GM18507 (cell line): ENCODE results near the gene MRPL16.
"Not testable (repeated sequence)": the region's sequence is repeated elsewhere in the genome, so short reads cannot be mapped to it uniquely, and the experiment has no call there.

Experiments
- DNase-seq: peaks from one replicate; pipeline ENCODE4 v3.0.0; 2011; ENCODE audit warnings: low read depth; ENCODE audit not compliant: insufficient read length; ENCODE audit errors: extremely low spot score
- FAIRE-seq: peaks from 2 replicates; lab custom pipeline; 2011; peaks lifted over from hg19 to GRCh38; lab: Jason Lieb, UNC

Gene MRPL16

GRCh38 chr11:59814021-59814420 is 3.4 kb upstream of the MRPL16 start:
- no peak for DNase-seq
- FAIRE-seq = no peak

- no peak for DNase-seq
- FAIRE-seq = no peak
These were observed 2.8 kb upstream of the MRPL16 start for GRCh38 chr11:59813364-59813763.

GRCh38 chr11:59812220-59812619 is 1.6 kb upstream of the MRPL16 start:
- FAIRE-seq = no peak

DNA sequence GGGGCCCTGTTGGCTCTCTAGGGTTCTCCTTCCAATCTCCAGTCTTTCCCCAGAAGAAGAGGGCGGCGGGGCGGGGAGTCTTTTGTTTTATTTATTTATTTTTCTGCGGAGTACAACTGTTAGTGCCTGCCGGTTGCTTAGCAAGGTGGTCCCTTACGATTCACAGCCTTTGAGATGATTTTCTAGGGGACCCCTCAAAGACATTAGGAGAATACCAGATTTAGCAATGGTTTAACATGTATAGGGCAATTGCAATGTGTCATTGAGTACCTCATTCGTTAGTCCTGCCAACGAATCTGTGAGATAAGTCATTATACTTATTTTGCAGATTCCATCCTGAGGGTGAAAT is 307 bp upstream of the MRPL16 start:
- DNase-seq (no peak), FAIRE-seq (no peak)

More at GRCh38 chr11:59812220-59812619, 1.6 kb upstream of the MRPL16 start:
- DNase-seq = no peak

DNA sequence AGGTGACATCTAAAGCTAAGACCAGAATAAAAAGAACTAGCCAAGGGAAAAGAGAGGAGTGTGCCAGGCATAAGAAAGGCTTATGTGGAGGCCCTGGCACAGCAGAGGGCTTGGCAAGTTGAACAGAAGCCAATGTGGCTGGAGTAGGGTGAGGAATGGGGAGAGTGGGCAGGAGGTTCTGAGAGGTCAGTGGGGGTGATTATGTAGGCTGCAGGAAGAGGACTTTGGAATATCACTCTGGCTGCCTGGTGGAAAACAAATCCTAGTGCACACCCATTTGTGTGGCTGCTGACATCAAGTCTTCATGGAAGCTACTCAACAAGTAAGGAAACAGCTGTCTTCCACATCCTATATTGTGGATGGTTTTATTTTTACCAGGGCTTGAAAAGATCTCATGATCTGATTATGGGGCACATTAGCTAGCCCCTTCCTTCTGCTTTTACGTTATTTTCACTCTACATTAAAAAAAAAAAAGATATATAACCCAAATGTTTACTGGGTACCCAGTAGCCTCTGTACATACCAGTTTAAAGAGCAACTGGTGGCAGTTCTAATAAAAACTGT is 3.4 kb downstream of the MRPL16 start:
- FAIRE-seq (no peak), DNase-seq (no peak)

GRCh38 chr11:59804061-59804460 is 6.5 kb downstream of the MRPL16 start:
- DNase-seq = no peak
- no peak for FAIRE-seq

GRCh38 chr11:59802639-59803176 is 7.9 kb downstream of the MRPL16 start:
- DNase-seq (no peak), FAIRE-seq (peak; percentile 70)

DNA sequence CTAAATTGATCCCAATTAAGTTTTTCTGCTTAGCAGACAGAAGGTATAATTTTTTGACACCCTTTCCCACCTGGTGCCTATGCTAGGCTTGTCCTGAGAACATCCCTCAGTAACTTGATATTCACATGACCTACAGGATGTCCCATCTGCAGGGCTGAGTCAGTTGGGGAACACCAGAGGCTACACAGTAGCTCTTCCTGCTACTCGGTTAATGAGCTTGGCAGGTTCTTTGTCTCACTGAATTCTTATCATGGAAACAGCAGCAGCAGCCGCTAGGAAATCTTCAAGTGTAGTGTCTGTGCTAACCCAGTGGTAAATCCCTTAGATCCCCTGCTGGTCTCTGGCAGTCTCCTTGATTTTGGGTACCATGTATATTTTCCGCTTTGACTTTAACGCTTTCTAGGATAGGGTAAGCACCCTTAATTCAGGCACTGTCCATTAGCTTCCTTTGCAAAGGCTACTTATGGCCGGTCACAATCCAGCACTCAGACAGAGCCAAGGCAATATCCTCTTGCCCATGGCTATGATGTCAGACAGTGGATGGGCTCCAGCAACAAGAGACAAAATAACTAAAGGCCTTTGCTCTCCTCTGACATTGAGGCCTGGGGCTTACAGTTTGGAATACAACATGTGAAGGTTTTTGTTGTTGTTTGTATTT is 8.5 kb downstream of the MRPL16 start:
- no peak for DNase-seq
- no peak for FAIRE-seq

DNA sequence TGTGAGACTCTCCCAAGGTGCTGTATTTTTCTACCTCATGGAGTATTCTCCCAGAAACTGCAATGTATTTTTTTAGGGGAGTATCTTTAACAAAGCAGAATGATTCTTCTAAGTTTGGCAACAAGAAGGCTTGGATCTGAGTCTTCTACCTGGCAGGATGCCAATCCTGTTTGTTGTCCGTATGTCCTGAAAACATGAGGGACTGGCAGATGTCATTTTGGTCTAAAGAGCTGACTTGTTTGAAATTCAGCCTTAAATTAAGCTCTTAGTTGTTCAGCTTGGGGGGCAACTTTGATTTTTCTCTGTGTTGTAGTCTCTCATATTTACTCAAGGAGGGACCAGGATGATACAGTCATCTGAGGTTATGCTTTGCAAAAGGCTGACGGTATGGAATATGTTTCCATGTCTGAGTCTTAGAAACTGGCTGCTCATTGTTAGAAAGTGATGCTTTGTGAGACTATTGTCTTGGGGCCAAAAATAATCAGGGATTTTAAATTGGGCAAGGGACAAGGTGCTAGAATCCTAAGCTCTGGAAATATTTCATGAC is 9.3 kb downstream of the MRPL16 start:
- FAIRE-seq (no peak), DNase-seq (no peak)

GRCh38 chr11:59800390-59801025 is 10.1 kb downstream of the MRPL16 start:
- no peak for FAIRE-seq

GRCh38 chr11:59794417-59794816 is 16.2 kb downstream of the MRPL16 start:
- DNase-seq (no peak), FAIRE-seq (no peak)

More at GRCh38 chr11:59800390-59801025, 10.1 kb downstream of the MRPL16 start:
- no peak for DNase-seq

- FAIRE-seq (no peak), DNase-seq (no peak)
These were observed 18.1 kb downstream of the MRPL16 start for GRCh38 chr11:59792507-59792906.

- DNase-seq (no peak), FAIRE-seq (no peak)
These were observed 18.9 kb downstream of the MRPL16 start for GRCh38 chr11:59791639-59792038.

- DNase-seq (no peak), FAIRE-seq (no peak)
These were observed 22.8 kb downstream of the MRPL16 start for GRCh38 chr11:59787816-59788215.

DNA sequence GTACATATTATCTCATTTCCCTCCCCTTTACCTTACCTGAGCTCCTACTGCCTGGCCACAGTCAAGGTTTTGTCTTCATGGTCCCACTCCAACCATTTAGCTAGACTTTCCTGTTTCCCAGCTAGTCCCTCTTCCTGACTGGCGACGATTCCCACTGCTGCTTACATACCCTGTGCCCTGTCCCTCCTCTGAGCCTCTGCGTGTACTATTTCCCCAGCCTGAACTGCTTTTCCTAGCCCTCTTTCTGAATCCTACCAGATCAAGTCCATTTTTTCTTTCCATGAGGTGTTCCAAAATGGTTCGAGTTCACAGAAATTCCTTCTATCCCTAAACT is 23.4 kb downstream of the MRPL16 start:
- FAIRE-seq (no peak), DNase-seq (no peak)

DNA sequence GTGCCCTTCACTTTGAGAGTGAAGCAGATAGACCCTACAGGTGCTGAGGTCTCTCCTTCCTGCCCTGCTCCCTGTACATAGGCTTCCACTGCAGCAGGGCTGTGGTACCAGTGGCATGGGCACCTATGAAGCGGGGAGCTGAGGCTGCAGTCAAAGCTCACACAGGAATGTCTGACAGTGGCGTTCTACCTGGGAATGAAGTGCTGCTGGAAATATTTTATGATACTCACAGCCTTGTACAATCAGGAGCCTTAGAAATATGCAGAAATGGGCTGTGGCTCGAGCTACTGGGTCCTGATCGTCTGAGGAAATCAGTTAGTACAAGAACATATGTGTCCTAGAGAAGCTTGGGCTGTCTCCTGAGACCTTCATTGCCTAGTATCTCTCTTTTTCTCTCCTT is 24.8 kb downstream of the MRPL16 start:
- DNase-seq (no peak), FAIRE-seq (no peak)

- not testable (repeated sequence) for FAIRE-seq
These were observed 26.1 kb downstream of the MRPL16 start for GRCh38 chr11:59784441-59784840.

GRCh38 chr11:59783632-59784090 is 26.9 kb downstream of the MRPL16 start:
- FAIRE-seq = no peak
- no peak for DNase-seq

More at GRCh38 chr11:59784441-59784840, 26.1 kb downstream of the MRPL16 start:
- DNase-seq = not testable (repeated sequence)

- DNase-seq = no peak
- FAIRE-seq = no peak
These were observed 28.5 kb downstream of the MRPL16 start for GRCh38 chr11:59782080-59782479.

DNA sequence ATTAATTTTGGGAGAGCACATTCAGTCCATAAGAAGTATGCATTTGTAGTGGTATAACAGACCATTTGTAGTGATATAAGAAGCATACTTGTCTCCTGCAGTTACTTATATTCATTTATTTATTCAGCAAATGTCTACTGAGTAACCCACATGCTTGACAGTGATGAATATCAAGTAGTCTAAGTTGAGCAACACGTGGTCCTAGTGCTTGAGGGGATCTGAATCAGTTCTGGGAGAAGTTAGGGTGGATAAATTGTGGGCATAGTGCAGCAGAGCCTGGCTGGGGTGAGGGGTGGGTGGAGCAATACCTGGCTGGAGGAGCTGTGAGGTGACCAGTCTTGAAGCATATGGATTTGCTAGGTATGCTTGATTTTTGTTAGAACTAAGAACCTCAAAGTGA is 31.1 kb downstream of the MRPL16 start:
- DNase-seq (no peak), FAIRE-seq (no peak)

DNA sequence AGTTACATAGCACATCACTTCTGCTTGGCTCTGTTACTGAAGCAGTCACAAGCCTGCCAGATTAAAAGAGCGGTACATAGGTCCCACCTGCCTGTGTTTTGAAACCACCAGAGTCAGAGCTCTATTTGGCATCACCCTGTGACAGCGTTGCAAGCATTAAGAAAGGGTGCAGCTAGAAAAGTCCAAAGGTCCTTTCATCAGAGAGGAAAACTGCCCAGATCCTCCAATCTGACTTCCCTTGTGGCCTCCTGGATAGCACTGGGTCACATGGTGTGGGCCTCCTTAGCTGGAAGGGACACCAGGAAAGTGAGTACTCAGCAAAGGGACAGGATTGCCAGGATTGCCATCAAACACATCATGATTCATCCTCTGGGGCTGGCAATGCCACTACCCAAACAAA is 32.5 kb downstream of the MRPL16 start:
- no peak for FAIRE-seq
- DNase-seq = no peak
